Ishikawa (cell line): ENCODE results near the gene PON2.

Experiments used
- CREB1 ChIP-seq: IDR thresholded peaks from 2 replicates; pipeline ENCODE4 v1.6.1; 2012; ENCODE audit warnings: low read depth
- NFIC ChIP-seq: IDR thresholded peaks from 2 replicates; pipeline ENCODE4 v1.6.1; 2012
- RAD21 ChIP-seq: IDR thresholded peaks from 2 replicates; pipeline ENCODE4 v1.6.1; 2012; ENCODE audit warnings: low read depth
- REST ChIP-seq: IDR thresholded peaks from 2 replicates; pipeline ENCODE4 v1.6.1; 2012; ENCODE audit warnings: low read depth, mild to moderate bottlenecking
- TAF1 ChIP-seq: IDR thresholded peaks from 2 replicates; pipeline ENCODE4 v1.6.1; 2012; ENCODE audit warnings: low read depth, mild to moderate bottlenecking
- TEAD4 ChIP-seq: IDR thresholded peaks from 2 replicates; pipeline ENCODE4 v1.6.1; 2012
- USF1 ChIP-seq: IDR thresholded peaks from 2 replicates; pipeline ENCODE4 v1.6.1; 2012

- TF ChIP-seq RAD21: no peak
- no peak for TF ChIP-seq REST
- TF ChIP-seq TAF1: no peak
- TF ChIP-seq CREB1: no peak
- TF ChIP-seq NFIC: no peak
- no peak for TF ChIP-seq USF1
- no peak for TF ChIP-seq TEAD4
These were observed 9.1 kb downstream of the PON2 start for GRCh38 chr7:95425694-95426093.
